SK-N-SH (cell line): ENCODE measurements around the gene MICAL2. TPM values are rescaled to one million over a fixed set of nuclear protein-coding genes. Genes with fewer than 3 reads are reported as not detected.

Source experiments
- CTCF ChIA-PET: fragments of 300-600, 350-600 bp; formaldehyde crosslinking; extraction: SDS; loops from one replicate; lab custom pipeline; 2021; lab: Yijun Ruan, JAX
- POLR2A ChIA-PET: fragments of 350-600 bp; sonication (Branson Sonifier 250); formaldehyde crosslinking; extraction: SDS; loops from one replicate; lab custom pipeline; 2020; ENCODE audit warnings: antibody characterized with exemption, inconsistent platforms; lab: Yijun Ruan, JAX
- DNase-seq: peaks from one replicate; pipeline ENCODE4 v3.0.0; 2012
- H2AFZ ChIP-seq: fragments of 200-600 bp; sonication (generic); 2 replicates; pipeline ENCODE4 v1.8.1; 2016; ENCODE audit warnings: antibody characterized with exemption, mild to moderate bottlenecking, low read depth
- H3F3A ChIP-seq: fragments of 200-600 bp; sonication (generic); replicated peaks from 2 replicates; pipeline ENCODE3; 2016; ENCODE audit warnings: antibody characterized with exemption, mild to moderate bottlenecking; ENCODE audit not compliant: insufficient read depth
- H3K27ac ChIP-seq, 2 experiments: fragments of 200-500 bp in 1 of 2; fragments of 200-600 bp in 1 of 2; sonication (Bioruptor generic) in 1 of 2; sonication (generic), shearing (Covaris generic) in 1 of 2; 2 replicates each; pipeline versions ENCODE4 v1.5.1 to v1.6.1; 2014 to 2016; ENCODE audit warnings: low read depth in 2 of 2, inconsistent platforms in 1 of 2, low read length in 1 of 2, mild to moderate bottlenecking in 1 of 2, mixed read lengths in 1 of 2
- H3K27me3 ChIP-seq: fragments of 200-600 bp; sonication (generic), shearing (Covaris generic); 2 replicates; pipeline ENCODE4 v1.6.1; 2016; ENCODE audit warnings: mixed run types; ENCODE audit not compliant: insufficient read depth
- H3K36me3 ChIP-seq, 2 experiments: fragments of 200-500 bp in 1 of 2; fragments of 200-600 bp in 1 of 2; sonication (Bioruptor generic) in 1 of 2; sonication (generic) in 1 of 2; replicated peaks in 1 of 2; 2 replicates each; pipeline versions ENCODE3 to v1.5.1; 2014 to 2016; ENCODE audit warnings: low read length in 1 of 2, mild to moderate bottlenecking in 1 of 2; ENCODE audit not compliant: insufficient read depth in 2 of 2, control insufficient read depth in 1 of 2
- H3K4me1 ChIP-seq, 2 experiments: fragments of 200-500 bp in 1 of 2; fragments of 200-600 bp in 1 of 2; sonication (Bioruptor generic) in 1 of 2; sonication (generic), shearing (Covaris generic) in 1 of 2; 2 replicates each; pipeline versions ENCODE4 v1.5.1 to v1.6.1; 2014 to 2016; ENCODE audit warnings: low read depth in 1 of 2, low read length in 1 of 2, mixed run types in 1 of 2; ENCODE audit not compliant: insufficient read depth in 2 of 2, control insufficient read depth in 1 of 2
- H3K4me2 ChIP-seq: fragments of 200-600 bp; sonication (generic), shearing (Covaris generic); 2 replicates; pipeline ENCODE4 v1.6.1; 2017; ENCODE audit warnings: mixed run types
- H3K4me3 ChIP-seq, 2 experiments: fragments of 200-500 bp in 1 of 2; fragments of 200-600 bp in 1 of 2; sonication (Bioruptor generic) in 1 of 2; sonication (generic), shearing (Covaris generic) in 1 of 2; 2 replicates each; pipeline versions ENCODE4 v1.5.1 to v1.8.1; 2014 to 2016; ENCODE audit warnings: low read depth in 2 of 2, inconsistent platforms in 1 of 2, low read length in 1 of 2, mild to moderate bottlenecking in 1 of 2, mixed read lengths in 1 of 2, moderate library complexity in 1 of 2
- H3K79me2 ChIP-seq: fragments of 200-600 bp; sonication (generic); 2 replicates; pipeline ENCODE4 v1.8.1; 2017; ENCODE audit warnings: mild to moderate bottlenecking; ENCODE audit not compliant: insufficient read depth
- H3K9ac ChIP-seq: fragments of 200-600 bp; sonication (generic); 2 replicates; pipeline ENCODE4 v1.6.1; 2017; ENCODE audit warnings: mixed run types
- H3K9me2 ChIP-seq: fragments of 200-600 bp; sonication (generic); 2 replicates; pipeline ENCODE4 v1.6.1; 2017; ENCODE audit warnings: mixed run types
- H3K9me3 ChIP-seq: fragments of 200-600 bp; sonication (generic); 2 replicates; pipeline ENCODE4 v1.6.1; 2017; ENCODE audit warnings: mixed run types, mild to moderate bottlenecking, moderate library complexity
- H4K20me1 ChIP-seq: fragments of 200-600 bp; sonication (generic); 2 replicates; pipeline ENCODE4 v1.6.1; 2017; ENCODE audit warnings: mild to moderate bottlenecking, mixed run types; ENCODE audit not compliant: insufficient read depth
- GATA2 ChIP-seq: sonication (generic); formaldehyde crosslinking; IDR thresholded peaks from 2 replicates; pipeline ENCODE4 v1.5.0; 2020; ENCODE audit warnings: mild to moderate bottlenecking, missing genetic modification reagents
- MAX ChIP-seq: IDR thresholded peaks from 2 replicates; pipeline ENCODE4 v1.4.0; 2012; ENCODE audit warnings: low read depth
- NFIC ChIP-seq: IDR thresholded peaks from 2 replicates; pipeline ENCODE4 v1.4.0; 2012; ENCODE audit warnings: borderline replicate concordance
- SIN3A ChIP-seq: IDR thresholded peaks from 2 replicates; pipeline ENCODE4 v1.6.1; 2012; ENCODE audit warnings: low read depth, mild to moderate bottlenecking, low read length, moderate library complexity, borderline replicate concordance
- YY1 ChIP-seq: IDR thresholded peaks from 2 replicates; pipeline ENCODE4 v1.4.0; 2012; ENCODE audit warnings: low read depth, mild to moderate bottlenecking
- WGBS: methylation state at CpG from one replicate; pipeline ENCODE4 v1.1.6; 2017; ENCODE audit warnings: low lambda C conversion rate; 5-methylcytosine and 5-hydroxymethylcytosine counted together
- polyA plus RNA-seq, 3 experiments: library from polyadenylated mRNA; depleted of rRNA; stranded (reverse); fragments of >200 nt; gene quantifications; 2 replicates each; pipeline ENCODE4 v1.2.3, GENCODE V29; 2012
- TF ChIP-seq, protein P1 (sequence below): IDR thresholded peaks from 2 replicates; pipeline ENCODE4; 2012
- TF ChIP-seq, protein P2 (sequence below): fragments of 200-600 bp; sonication (generic); IDR thresholded peaks from 2 replicates; pipeline ENCODE4 v1.6.1; 2017; ENCODE audit warnings: antibody characterized with exemption, mild to moderate bottlenecking, moderate library complexity

Gene MICAL2
- polyA plus RNA-seq, 1 of the 3 experiments (the other 2 are of a cell fraction), result 54.6 TPM

GRCh38 chr11:12222055-12222792, 111.8 kb downstream of the MICAL2 start:
- peaks cover 48% of the 10 kb centered on the region for H3F3A ChIP-seq
- no peak overlapping the region for H3K4me3 ChIP-seq
- H3K9me3 ChIP-seq, result no peaks in the 10 kb centered on the region
- CTCF ChIA-PET, result interaction anchor here (0.9 to 5.4 kb wide), 2 partner anchors 13 to 31 kb away, joined by 3 to 48 read pairs; no protein-coding TSS in a partner anchor
- no peaks in the 10 kb centered on the region for H3K9me2 ChIP-seq
- H3K79me2 ChIP-seq, result peaks cover 36% of the 10 kb centered on the region; the same call in 1 of the 2 replicates
- peak overlapping the region in 1 of 2 experiments; percentile 85; a peak in 1 of 4 replicates for H3K27ac ChIP-seq
- H3K4me1 ChIP-seq, result peaks cover 6 to 12% of the 10 kb centered on the region in 2 experiments; a peak in 2 of 4 replicates
- TF ChIP-seq, protein P1, sequence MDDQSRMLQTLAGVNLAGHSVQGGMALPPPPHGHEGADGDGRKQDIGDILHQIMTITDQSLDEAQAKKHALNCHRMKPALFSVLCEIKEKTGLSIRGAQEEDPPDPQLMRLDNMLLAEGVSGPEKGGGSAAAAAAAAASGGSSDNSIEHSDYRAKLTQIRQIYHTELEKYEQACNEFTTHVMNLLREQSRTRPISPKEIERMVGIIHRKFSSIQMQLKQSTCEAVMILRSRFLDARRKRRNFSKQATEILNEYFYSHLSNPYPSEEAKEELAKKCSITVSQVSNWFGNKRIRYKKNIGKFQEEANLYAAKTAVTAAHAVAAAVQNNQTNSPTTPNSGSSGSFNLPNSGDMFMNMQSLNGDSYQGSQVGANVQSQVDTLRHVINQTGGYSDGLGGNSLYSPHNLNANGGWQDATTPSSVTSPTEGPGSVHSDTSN, result no peak
- TF ChIP-seq MAX (no peak), NFIC (no peak), YY1 (no peak)
- TF ChIP-seq, all 33 proteins: peak for 0
- H3K4me2 ChIP-seq, result no peak overlapping the region
- no peak overlapping the region for H3K9ac ChIP-seq
- POLR2A ChIA-PET, result no interaction called here
- WGBS, result 95% methylated on average over 17 of the region's 17 CpGs
- DNase-seq, result no peak
- H2AFZ ChIP-seq, result no peak overlapping the region
- H3K27me3 ChIP-seq, result no peaks in the 10 kb centered on the region
- no peaks in the 10 kb centered on the region for H4K20me1 ChIP-seq
- H3K36me3 ChIP-seq, result peaks cover 28 to 69% of the 10 kb centered on the region in 2 experiments

GRCh38 chr11:12223771-12224536, 113.6 kb downstream of the MICAL2 start:
- TF ChIP-seq, protein P2, sequence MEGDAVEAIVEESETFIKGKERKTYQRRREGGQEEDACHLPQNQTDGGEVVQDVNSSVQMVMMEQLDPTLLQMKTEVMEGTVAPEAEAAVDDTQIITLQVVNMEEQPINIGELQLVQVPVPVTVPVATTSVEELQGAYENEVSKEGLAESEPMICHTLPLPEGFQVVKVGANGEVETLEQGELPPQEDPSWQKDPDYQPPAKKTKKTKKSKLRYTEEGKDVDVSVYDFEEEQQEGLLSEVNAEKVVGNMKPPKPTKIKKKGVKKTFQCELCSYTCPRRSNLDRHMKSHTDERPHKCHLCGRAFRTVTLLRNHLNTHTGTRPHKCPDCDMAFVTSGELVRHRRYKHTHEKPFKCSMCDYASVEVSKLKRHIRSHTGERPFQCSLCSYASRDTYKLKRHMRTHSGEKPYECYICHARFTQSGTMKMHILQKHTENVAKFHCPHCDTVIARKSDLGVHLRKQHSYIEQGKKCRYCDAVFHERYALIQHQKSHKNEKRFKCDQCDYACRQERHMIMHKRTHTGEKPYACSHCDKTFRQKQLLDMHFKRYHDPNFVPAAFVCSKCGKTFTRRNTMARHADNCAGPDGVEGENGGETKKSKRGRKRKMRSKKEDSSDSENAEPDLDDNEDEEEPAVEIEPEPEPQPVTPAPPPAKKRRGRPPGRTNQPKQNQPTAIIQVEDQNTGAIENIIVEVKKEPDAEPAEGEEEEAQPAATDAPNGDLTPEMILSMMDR, result no peak
- TF ChIP-seq SIN3A, result no peak
- TF ChIP-seq GATA2, result no peak
- DNase-seq, result no peak
- Histone ChIP-seq H3K9me3 (no peaks in the 10 kb centered on the region), H2AFZ (no peak overlapping the region), H3K27ac (peak overlapping the region; percentile 53 to 85; a peak in 3 of 4 replicates), H3K4me3 (no peak overlapping the region), H3K9ac (peak overlapping the region; percentile 62), H3F3A (peaks cover 41% of the 10 kb centered on the region), H3K79me2 (peaks cover 33% of the 10 kb centered on the region; the same call in 1 of the 2 replicates), H4K20me1 (no peaks in the 10 kb centered on the region), H3K4me1 (peaks cover 0 to 12% of the 10 kb centered on the region in 2 experiments; a peak in 2 of 4 replicates), H3K36me3 (peaks cover 31 to 75% of the 10 kb centered on the region in 2 experiments), H3K9me2 (no peaks in the 10 kb centered on the region), H3K27me3 (no peaks in the 10 kb centered on the region), H3K4me2 (0 out of 2 replicates have a peak overlapping the region, but pooled peaks have one; percentile 7)
- ChIA-PET POLR2A (no interaction called here), CTCF (interaction anchor here (1.1 to 5.4 kb wide), 3 partner anchors 11 to 176 kb away, joined by 4 to 48 read pairs (median 4); no protein-coding TSS in a partner anchor)
- WGBS, result 88% methylated on average over 6 of the region's 7 CpGs
